GM19468 (cell line): Measurements from ENCODE around the gene SLC39A9.
"Not testable (repeated sequence)": the region's sequence is repeated elsewhere in the genome, so short reads cannot be mapped to it uniquely, and the experiment has no call there.

Experiments used
- ATAC-seq: cut with Tn5 transposase; IDR thresholded peaks from one replicate; pipeline ENCODE4 v1.9.1; 2021; ENCODE audit warnings: mild to moderate bottlenecking, moderate library complexity, moderate number of reproducible peaks; ENCODE audit not compliant: unreplicated experiment; ENCODE audit errors: extremely low read depth

The SLC39A9 gene

GRCh38 chr14:69366761-69367160 is 31.7 kb upstream of the SLC39A9 start:
- ATAC-seq, result no peak

GRCh38 chr14:69368381-69368780 is 30.1 kb upstream of the SLC39A9 start:
- no peak for ATAC-seq

- ATAC-seq, result no peak
These were observed 28.4 kb upstream of the SLC39A9 start for GRCh38 chr14:69370061-69370460.

- ATAC-seq, result no peak
These were observed 26.3 kb upstream of the SLC39A9 start for GRCh38 chr14:69372146-69372545.

GRCh38 chr14:69373104-69373503 is 25.4 kb upstream of the SLC39A9 start:
- no peak for ATAC-seq

- ATAC-seq, result no peak
These were observed 24.3 kb upstream of the SLC39A9 start for GRCh38 chr14:69374235-69374634.

- no peak for ATAC-seq
These were observed 23.3 kb upstream of the SLC39A9 start for GRCh38 chr14:69375182-69375581.

- no peak for ATAC-seq
These were observed 22.8 kb upstream of the SLC39A9 start for GRCh38 chr14:69375722-69376121.

GRCh38 chr14:69376439-69376838 is 22.1 kb upstream of the SLC39A9 start:
- ATAC-seq, result no peak

- no peak for ATAC-seq
These were observed 20.2 kb upstream of the SLC39A9 start for GRCh38 chr14:69378274-69378673.

- no peak for ATAC-seq
These were observed 11.2 kb upstream of the SLC39A9 start for GRCh38 chr14:69387311-69387710.

GRCh38 chr14:69391400-69391799 is 7.1 kb upstream of the SLC39A9 start:
- not testable (repeated sequence) for ATAC-seq

- no peak for ATAC-seq
These were observed 6.0 kb upstream of the SLC39A9 start for GRCh38 chr14:69392481-69392880.

- no peak for ATAC-seq
These were observed 2.6 kb upstream of the SLC39A9 start for GRCh38 chr14:69395929-69396328.

GRCh38 chr14:69398818-69399210 is 322 bp downstream of the SLC39A9 start:
- no peak for ATAC-seq

- ATAC-seq, result no peak
These were observed 1.3 kb downstream of the SLC39A9 start for GRCh38 chr14:69399750-69400149.

GRCh38 chr14:69400154-69400553 is 1.7 kb downstream of the SLC39A9 start:
- no peak for ATAC-seq

- ATAC-seq, result no peak
These were observed 3.3 kb downstream of the SLC39A9 start for GRCh38 chr14:69401841-69402240.

GRCh38 chr14:69404478-69404877 is 6.0 kb downstream of the SLC39A9 start:
- no peak for ATAC-seq

GRCh38 chr14:69404883-69405282 is 6.4 kb downstream of the SLC39A9 start:
- ATAC-seq, result no peak

- ATAC-seq, result no peak
These were observed 7.3 kb downstream of the SLC39A9 start for GRCh38 chr14:69405762-69406161.

GRCh38 chr14:69408331-69408960 is 10.0 kb downstream of the SLC39A9 start:
- no peak for ATAC-seq

GRCh38 chr14:69413483-69413882 is 15.0 kb downstream of the SLC39A9 start:
- no peak for ATAC-seq
